Ovary (tissue), 9 donors: ENCODE measurements around the gene SEMA4D. TPM values are rescaled to one million over a fixed set of nuclear protein-coding genes. Genes with fewer than 3 reads are reported as not detected.
A peak's percentile ranks its signal among the peaks of the same experiment; 100 is the strongest.

Experiments
- DNase-seq, 5 donors: peaks; one replicate each; pipeline ENCODE4 v3.0.0-alpha.2; 2019 to 2020
- H3K27ac ChIP-seq, 2 donors: fragments of 200-600 bp; one replicate each; pipeline versions ENCODE4 v1.5.1 to v1.8.0; 2019 to 2022
- H3K27me3 ChIP-seq: fragments of 200-600 bp; one replicate; pipeline ENCODE4 v1.8.0; 2022
- H3K36me3 ChIP-seq: fragments of 200-600 bp; sonication (generic); one replicate; pipeline ENCODE4 v1.5.1; 2019
- H3K4me1 ChIP-seq: one replicate; pipeline ENCODE4 v1.8.1; 2013; ENCODE audit warnings: mild to moderate bottlenecking, moderate library complexity; ENCODE audit not compliant: insufficient read depth
- H3K4me3 ChIP-seq: fragments of 200-600 bp; sonication (generic); one replicate; pipeline ENCODE4 v1.5.1; 2017
- H3K9me3 ChIP-seq, 2 donors: fragments of 200-600 bp in 1 of 2; sonication (generic) in 1 of 2; one replicate each; pipeline versions ENCODE4 v1.5.1 to v1.8.1; 2013 to 2019; ENCODE audit warnings: mild to moderate bottlenecking in 1 of 2, moderate library complexity in 1 of 2
- EP300 ChIP-seq: sonication (generic); formaldehyde crosslinking; IDR thresholded peaks from one replicate; pipeline ENCODE4 v1.6.1; 2017; ENCODE audit warnings: antibody characterized with exemption
- POLR2A ChIP-seq: fragments of 450-650 bp; IDR thresholded peaks from one replicate; pipeline ENCODE4 v1.6.1; 2017; ENCODE audit warnings: antibody characterized with exemption, mild to moderate bottlenecking, moderate library complexity
- WGBS, 3 donors: extraction: QIAGEN DNeasy Blood & Tissue Kit in 1 of 3; methylation state at CpG; one replicate each; pipeline versions ENCODE4 v1.1.5 to v1.1.7; 2013 to 2017; 5-methylcytosine and 5-hydroxymethylcytosine counted together
- intact Hi-C, 4 donors: fragments of 100-400 bp; cut with DNase I; formaldehyde crosslinking; loops; one replicate each; pipeline versions ENCODE4 v1.11.0 to v1.15.1; 2022 to 2023
- polyA plus RNA-seq, 2 donors: library from polyadenylated mRNA; stranded (reverse); fragments of 200-250 nt in 1 of 2; fragments of 350-450 nt in 1 of 2; fragmentation: Illumina TruSeq in 1 of 2; extraction: RNeasy Lipid Tissue Mini Kit (QIAGEN cat#74804) in 1 of 2; gene quantifications; one replicate each; pipeline ENCODE4 v1.2.3, GENCODE V29; 2013 to 2014
- total RNA-seq, 7 donors: library from RNA; depleted of rRNA in 2 of 7; stranded (reverse); fragments of >200 nt in 2 of 7; fragmentation: NEBNext Ultra II Directional in 3 of 7; extraction: Animal tissue kit (Norgen Biotek cat#: 25700) in 3 of 7; gene quantifications; one replicate each; pipeline versions ENCODE4 v1.1.0 to v1.2.4, GENCODE V29; 2016 to 2023
- TF ChIP-seq, protein P1 (sequence below), 3 donors: fragments of 450-650 bp in 2 of 3; fragments of 200-600 bp in 1 of 3; IDR thresholded peaks; one replicate each; pipeline versions ENCODE4 v1.5.1 to v1.8.0; 2016 to 2022; ENCODE audit warnings: antibody characterized with exemption in 3 of 3, mild to moderate bottlenecking in 1 of 3
- donor health status: DM: no; HTN: no; CAD: no; lungs with moderate emphysema.
- donor health status: DM: no; HTN: no; CAD: no.
- donor health status: Bipolar disorder and iron deficiency.
- donor health status: DM: yes; HTN: yes; CAD: no.
- donor health status: DM: no; HTN: no; CAD: no.
- donor health status: DM: yes; HTN: yes; CAD: no.

The SEMA4D gene
- total and polyA plus RNA-seq, 9 donors = 6.0 to 27.2 (median 16.7) TPM

DNA sequence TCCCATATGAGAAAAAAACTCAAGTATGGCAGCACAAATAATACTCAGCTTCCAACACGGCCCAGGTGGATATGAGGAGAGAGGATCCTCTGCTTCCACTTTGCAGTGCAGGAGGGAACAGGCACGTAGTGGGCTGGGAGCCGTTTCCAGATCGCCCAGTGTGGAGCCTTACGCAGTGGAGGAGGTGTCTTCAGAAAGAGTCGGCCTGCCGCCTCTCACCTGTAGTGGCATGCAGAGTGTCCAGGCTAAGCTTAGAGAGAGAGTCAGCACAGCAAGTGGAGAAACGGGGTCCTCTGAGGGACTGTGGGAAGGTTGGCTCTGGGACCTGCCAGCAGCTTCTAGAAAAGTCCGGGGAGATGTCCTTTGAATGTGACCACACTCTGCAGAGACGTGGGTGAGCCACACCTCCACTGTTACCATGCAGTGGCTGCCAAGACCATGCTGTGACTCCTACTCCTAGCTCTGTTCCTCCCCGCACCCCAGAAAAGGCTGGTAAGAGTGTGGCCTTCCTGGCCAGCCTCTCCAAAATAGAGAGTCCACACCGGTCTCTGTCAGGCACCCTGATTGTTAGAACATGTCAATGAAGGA lies 3.5 kb upstream of the SEMA4D start:
- Histone ChIP-seq H3K9me3 (no peaks in the 10 kb centered on the region), H3K27me3 (no peaks in the 10 kb centered on the region), H3K4me1 (peaks cover 6% of the 10 kb centered on the region), H3K36me3 (no peaks in the 10 kb centered on the region), H3K27ac (no peak overlapping the region), H3K4me3 (no peak overlapping the region)
- TF ChIP-seq POLR2A (no peak), EP300 (no peak)
- TF ChIP-seq, protein P1, sequence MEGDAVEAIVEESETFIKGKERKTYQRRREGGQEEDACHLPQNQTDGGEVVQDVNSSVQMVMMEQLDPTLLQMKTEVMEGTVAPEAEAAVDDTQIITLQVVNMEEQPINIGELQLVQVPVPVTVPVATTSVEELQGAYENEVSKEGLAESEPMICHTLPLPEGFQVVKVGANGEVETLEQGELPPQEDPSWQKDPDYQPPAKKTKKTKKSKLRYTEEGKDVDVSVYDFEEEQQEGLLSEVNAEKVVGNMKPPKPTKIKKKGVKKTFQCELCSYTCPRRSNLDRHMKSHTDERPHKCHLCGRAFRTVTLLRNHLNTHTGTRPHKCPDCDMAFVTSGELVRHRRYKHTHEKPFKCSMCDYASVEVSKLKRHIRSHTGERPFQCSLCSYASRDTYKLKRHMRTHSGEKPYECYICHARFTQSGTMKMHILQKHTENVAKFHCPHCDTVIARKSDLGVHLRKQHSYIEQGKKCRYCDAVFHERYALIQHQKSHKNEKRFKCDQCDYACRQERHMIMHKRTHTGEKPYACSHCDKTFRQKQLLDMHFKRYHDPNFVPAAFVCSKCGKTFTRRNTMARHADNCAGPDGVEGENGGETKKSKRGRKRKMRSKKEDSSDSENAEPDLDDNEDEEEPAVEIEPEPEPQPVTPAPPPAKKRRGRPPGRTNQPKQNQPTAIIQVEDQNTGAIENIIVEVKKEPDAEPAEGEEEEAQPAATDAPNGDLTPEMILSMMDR (IDR thresholded peaks at IDR 0.05) = no peak
- no peak for DNase-seq
- intact Hi-C loops = no loop called here
- 72 to 79% (median 77%) methylated on average over 12 of the region's 12 CpGs for WGBS, 3 donors

- no peaks in the 10 kb centered on the region for H3K27me3 ChIP-seq
- TF ChIP-seq POLR2A (no peak), EP300 (no peak)
- TF ChIP-seq, protein P1 (IDR thresholded peaks at IDR 0.05) = no peak
- H3K36me3 ChIP-seq = no peaks in the 10 kb centered on the region
- H3K4me1 ChIP-seq = peaks cover 4% of the 10 kb centered on the region
- no peak overlapping the region for H3K4me3 ChIP-seq
- WGBS, 3 donors = 85 to 90% (median 88%) methylated on average over 5 of the region's 5 CpGs
- DNase-seq = no peak
- no peaks in the 10 kb centered on the region for H3K9me3 ChIP-seq
- intact Hi-C loops = no loop called here
- H3K27ac ChIP-seq = no peak overlapping the region
These were observed 2.1 kb upstream of the SEMA4D start for GRCh38 chr9:89500008-89500407.

- WGBS, 3 donors = 93 to 95% (median 94%) methylated on average over 7 of the region's 7 CpGs
- no peak overlapping the region for H3K27ac ChIP-seq
These were observed 1.1 kb upstream of the SEMA4D start for GRCh38 chr9:89498852-89499480.

GRCh38 chr9:89497257-89497963 lies 503 bp downstream of the SEMA4D start:
- peak overlapping the region in 1 of 2 donors; percentile 68 for H3K27ac ChIP-seq
- no peaks in the 10 kb centered on the region for H3K36me3 ChIP-seq
- intact Hi-C loops = loop anchor here in 1 of 4 donors (5.0 kb wide), 1 partner anchor 35 kb away; no protein-coding TSS in a partner anchor
- no peaks in the 10 kb centered on the region for H3K9me3 ChIP-seq
- H3K4me3 ChIP-seq = peak overlapping the region; percentile 77
- TF ChIP-seq, protein P1 (IDR thresholded peaks at IDR 0.05) = no peak
- TF ChIP-seq EP300 (no peak), POLR2A (no peak)
- DNase-seq = peak in 3 of 5 donors; percentile 46 to 47 (median 46)
- H3K4me1 ChIP-seq = peaks cover 8% of the 10 kb centered on the region
- WGBS, 3 donors = 1 to 2% (median 2%) methylated on average over 35 to 67 of the region's 67 CpGs
- no peaks in the 10 kb centered on the region for H3K27me3 ChIP-seq

More at GRCh38 chr9:89498852-89499480, 1.1 kb upstream of the SEMA4D start:
- TF ChIP-seq EP300 = no peak
- TF ChIP-seq POLR2A = no peak
- TF ChIP-seq, protein P1 (IDR thresholded peaks at IDR 0.05) = no peak
- Histone ChIP-seq H3K4me3 (no peak overlapping the region), H3K27me3 (no peaks in the 10 kb centered on the region), H3K4me1 (peaks cover 4% of the 10 kb centered on the region), H3K9me3 (no peaks in the 10 kb centered on the region), H3K36me3 (no peaks in the 10 kb centered on the region)
- DNase-seq = no peak
- intact Hi-C loops = loop anchor here in 1 of 4 donors (5.0 kb wide), 1 partner anchor 37 kb away; no protein-coding TSS in a partner anchor
